ENCODE results near the gene P3R3URF.

The P3R3URF gene

GRCh38 chr1:46218443-46218842 lies 42.2 kb upstream of the P3R3URF start:
- TF ChIP-seq CTCF (IDR thresholded peaks at IDR 0.05; ENCODE audit: extremely low read depth, insufficient read depth, missing control alignments) = no peak
- no peak for DNase-seq (ENCODE audit: low spot score)
- in situ Hi-C loops (cut with MboI; ENCODE audit: low pct_unique_long_range_greater_than_20kb, low sequenced_read_pairs, unreplicated experiment) = no loop called here

- no peak for TF ChIP-seq CTCF (IDR thresholded peaks at IDR 0.05; ENCODE audit: extremely low read depth, insufficient read depth, missing control alignments)
- in situ Hi-C loops (cut with MboI; ENCODE audit: low pct_unique_long_range_greater_than_20kb, low sequenced_read_pairs, unreplicated experiment) = no loop called here
- DNase-seq (ENCODE audit: low spot score) = no peak
Observed at GRCh38 chr1:46215504-46215903, 39.2 kb upstream of the P3R3URF start.

- in situ Hi-C loops (cut with MboI; ENCODE audit: low pct_unique_long_range_greater_than_20kb, low sequenced_read_pairs, unreplicated experiment) = no loop called here
- no peak for DNase-seq (ENCODE audit: low spot score)
- no peak for TF ChIP-seq CTCF (IDR thresholded peaks at IDR 0.05; ENCODE audit: extremely low read depth, insufficient read depth, missing control alignments)
Observed at GRCh38 chr1:46211051-46211450, 34.8 kb upstream of the P3R3URF start.

- no peak for TF ChIP-seq CTCF (IDR thresholded peaks at IDR 0.05; ENCODE audit: extremely low read depth, insufficient read depth, missing control alignments)
- no peak for DNase-seq (ENCODE audit: low spot score)
- in situ Hi-C loops (cut with MboI; ENCODE audit: low pct_unique_long_range_greater_than_20kb, low sequenced_read_pairs, unreplicated experiment) = no loop called here
Observed at GRCh38 chr1:46210561-46210960, 34.3 kb upstream of the P3R3URF start.

- DNase-seq (ENCODE audit: low spot score) = no peak
- no peak for TF ChIP-seq CTCF (IDR thresholded peaks at IDR 0.05; ENCODE audit: extremely low read depth, insufficient read depth, missing control alignments)
- in situ Hi-C loops (cut with MboI; ENCODE audit: low pct_unique_long_range_greater_than_20kb, low sequenced_read_pairs, unreplicated experiment) = no loop called here
Observed at GRCh38 chr1:46206399-46206798, 30.1 kb upstream of the P3R3URF start.

GRCh38 chr1:46205791-46206190 lies 29.5 kb upstream of the P3R3URF start:
- TF ChIP-seq CTCF (IDR thresholded peaks at IDR 0.05; ENCODE audit: extremely low read depth, insufficient read depth, missing control alignments) = no peak
- DNase-seq (ENCODE audit: low spot score) = no peak
- in situ Hi-C loops (cut with MboI; ENCODE audit: low pct_unique_long_range_greater_than_20kb, low sequenced_read_pairs, unreplicated experiment) = no loop called here

GRCh38 chr1:46205141-46205540 lies 28.9 kb upstream of the P3R3URF start:
- TF ChIP-seq CTCF (IDR thresholded peaks at IDR 0.05; ENCODE audit: extremely low read depth, insufficient read depth, missing control alignments) = no peak
- in situ Hi-C loops (cut with MboI; ENCODE audit: low pct_unique_long_range_greater_than_20kb, low sequenced_read_pairs, unreplicated experiment) = no loop called here
- DNase-seq (ENCODE audit: low spot score) = no peak

All from GM13977 (cell line).